ENCODE results near the gene UVRAG. TPM values are rescaled to one million over a fixed set of nuclear protein-coding genes. Genes with fewer than 3 reads are reported as not detected.
A peak's percentile ranks its signal among the peaks of the same experiment; 100 is the strongest.

UVRAG gene
- total RNA-seq, 2 experiments from 2014 or later, result 16.5 to 19.5 TPM

DNA sequence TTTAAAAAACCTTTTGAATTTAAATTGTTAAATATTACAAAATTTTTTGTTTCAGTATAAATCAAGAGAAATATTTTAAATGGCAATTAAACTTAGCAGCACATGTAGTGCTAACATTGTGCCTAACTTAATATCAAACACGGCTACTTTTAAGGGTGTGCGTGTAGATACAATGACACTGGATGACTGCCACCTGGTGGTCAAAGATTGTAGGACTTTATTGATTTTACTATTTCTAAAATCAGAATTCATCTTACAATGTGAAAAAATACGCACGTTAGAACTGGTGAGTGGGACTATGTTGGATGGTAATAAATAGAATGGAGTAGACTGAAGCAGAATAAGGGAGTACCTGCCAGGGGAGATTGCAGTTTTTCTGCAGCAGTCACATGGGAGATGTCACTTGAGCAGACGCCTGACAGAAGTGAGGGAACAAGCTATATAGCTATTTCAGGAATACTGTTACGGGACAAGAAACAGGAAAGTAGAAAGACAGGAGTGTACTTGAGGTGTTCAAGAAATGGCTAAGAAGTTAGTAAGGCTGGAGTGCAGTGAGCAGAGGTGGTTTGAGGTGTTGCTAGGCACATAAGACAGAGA lies 52.9 kb downstream of the UVRAG start:
- DNase-seq (peak in 11 of 14 experiments; percentile 1 to 80 (median 31)), ATAC-seq (ENCODE audit: poor library complexity) (peak; percentile 59)
- peaks cover 7% of the 10 kb centered on the region for H3K4me1 Mint-ChIP-seq (ENCODE audit: low read depth)
- H3K9me3 ChIP-seq (ENCODE audit: control insufficient read depth in 1 of 2, insufficient read depth in 1 of 2, low read length in 2 of 2), result no peaks in the 10 kb centered on the region
- no peak overlapping the region for H3K27ac Mint-ChIP-seq
- peaks cover 6% of the 10 kb centered on the region for H3K36me3 Mint-ChIP-seq (ENCODE audit: low read depth)
- H3K36me3 ChIP-seq (ENCODE audit: insufficient read depth, low read length), result no peaks in the 10 kb centered on the region
- H3K27ac ChIP-seq (ENCODE audit: low read depth in 1 of 2, low read length in 2 of 2), result no peak overlapping the region
- POLR2A ChIA-PET, result no interaction called here
- H3K4me3 Mint-ChIP-seq, result no peak overlapping the region
- TF ChIP-seq, protein P1, sequence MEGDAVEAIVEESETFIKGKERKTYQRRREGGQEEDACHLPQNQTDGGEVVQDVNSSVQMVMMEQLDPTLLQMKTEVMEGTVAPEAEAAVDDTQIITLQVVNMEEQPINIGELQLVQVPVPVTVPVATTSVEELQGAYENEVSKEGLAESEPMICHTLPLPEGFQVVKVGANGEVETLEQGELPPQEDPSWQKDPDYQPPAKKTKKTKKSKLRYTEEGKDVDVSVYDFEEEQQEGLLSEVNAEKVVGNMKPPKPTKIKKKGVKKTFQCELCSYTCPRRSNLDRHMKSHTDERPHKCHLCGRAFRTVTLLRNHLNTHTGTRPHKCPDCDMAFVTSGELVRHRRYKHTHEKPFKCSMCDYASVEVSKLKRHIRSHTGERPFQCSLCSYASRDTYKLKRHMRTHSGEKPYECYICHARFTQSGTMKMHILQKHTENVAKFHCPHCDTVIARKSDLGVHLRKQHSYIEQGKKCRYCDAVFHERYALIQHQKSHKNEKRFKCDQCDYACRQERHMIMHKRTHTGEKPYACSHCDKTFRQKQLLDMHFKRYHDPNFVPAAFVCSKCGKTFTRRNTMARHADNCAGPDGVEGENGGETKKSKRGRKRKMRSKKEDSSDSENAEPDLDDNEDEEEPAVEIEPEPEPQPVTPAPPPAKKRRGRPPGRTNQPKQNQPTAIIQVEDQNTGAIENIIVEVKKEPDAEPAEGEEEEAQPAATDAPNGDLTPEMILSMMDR (IDR thresholded peaks at IDR 0.05), result peak; percentile 89
- H3K4me3 ChIP-seq (ENCODE audit: low read length), result no peak overlapping the region
- intact Hi-C loops (cut with DNase I, micrococcal nuclease), result loop anchor here (1.0 to 10.0 kb wide), 6 partner anchors 65 to 481 kb away; no protein-coding TSS in a partner anchor
- CTCF ChIA-PET, result interaction anchor here (0.9 to 7.5 kb wide), 5 partner anchors 13 to 65 kb away, joined by 3 to 70 read pairs (median 4); no protein-coding TSS in a partner anchor
- no peaks in the 10 kb centered on the region for H3K9me3 Mint-ChIP-seq
- no peaks in the 10 kb centered on the region for H3K27me3 ChIP-seq (ENCODE audit: control insufficient read depth in 1 of 2, insufficient read depth in 2 of 2, low read length in 2 of 2)
- H3K27me3 Mint-ChIP-seq, result no peaks in the 10 kb centered on the region
- peaks cover 3% of the 10 kb centered on the region for H3K4me1 ChIP-seq (ENCODE audit: insufficient read depth, low read length)

DNA sequence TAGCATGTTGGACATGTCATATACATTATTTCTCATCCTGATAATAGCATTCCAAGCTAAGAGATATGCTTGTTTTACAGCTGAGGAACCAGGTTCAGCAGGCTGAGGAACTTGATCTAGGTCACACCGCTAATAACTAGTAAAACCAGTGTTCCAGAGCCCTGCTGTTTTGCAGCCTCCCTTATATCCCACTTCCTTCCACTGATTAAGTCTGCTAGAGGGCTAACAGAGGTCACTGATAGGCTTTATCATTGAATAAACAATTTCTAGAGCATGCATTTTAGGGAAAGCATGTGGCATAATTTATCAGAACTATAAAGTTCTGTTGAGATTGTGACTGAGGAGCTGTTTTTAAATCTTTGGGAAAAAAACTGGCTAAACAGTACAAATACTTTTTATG lies 54.0 kb downstream of the UVRAG start:
- peaks cover 16% of the 10 kb centered on the region for H3K4me1 Mint-ChIP-seq (ENCODE audit: low read depth)
- no peak overlapping the region for H3K4me3 Mint-ChIP-seq
- Histone ChIP-seq H3K4me3 (ENCODE audit: low read length) (no peak overlapping the region), H3K36me3 (ENCODE audit: insufficient read depth, low read length) (no peaks in the 10 kb centered on the region), H3K27ac (ENCODE audit: low read depth in 1 of 2, low read length in 2 of 2) (no peak overlapping the region), H3K9me3 (ENCODE audit: control insufficient read depth in 1 of 2, insufficient read depth in 1 of 2, low read length in 2 of 2) (no peaks in the 10 kb centered on the region), H3K27me3 (ENCODE audit: control insufficient read depth in 1 of 2, insufficient read depth in 2 of 2, low read length in 2 of 2) (no peaks in the 10 kb centered on the region), H3K4me1 (ENCODE audit: insufficient read depth, low read length) (peaks cover 3% of the 10 kb centered on the region)
- DNase-seq (no peak), ATAC-seq (ENCODE audit: poor library complexity) (no peak)
- intact Hi-C loops (cut with DNase I, micrococcal nuclease), result loop anchor here (5.0 to 10.0 kb wide), 3 partner anchors 144 to 482 kb away; no protein-coding TSS in a partner anchor
- CTCF ChIA-PET, result interaction anchor here (1.1 to 7.5 kb wide), 3 partner anchors 15 to 66 kb away, joined by 4 to 70 read pairs (median 4); no protein-coding TSS in a partner anchor
- TF ChIP-seq, protein P1 (IDR thresholded peaks at IDR 0.05), result no peak
- H3K9me3 Mint-ChIP-seq, result no peaks in the 10 kb centered on the region
- no peaks in the 10 kb centered on the region for H3K27me3 Mint-ChIP-seq
- H3K27ac Mint-ChIP-seq, result no peak overlapping the region
- POLR2A ChIA-PET, result no interaction called here
- no peaks in the 10 kb centered on the region for H3K36me3 Mint-ChIP-seq (ENCODE audit: low read depth)

DNA sequence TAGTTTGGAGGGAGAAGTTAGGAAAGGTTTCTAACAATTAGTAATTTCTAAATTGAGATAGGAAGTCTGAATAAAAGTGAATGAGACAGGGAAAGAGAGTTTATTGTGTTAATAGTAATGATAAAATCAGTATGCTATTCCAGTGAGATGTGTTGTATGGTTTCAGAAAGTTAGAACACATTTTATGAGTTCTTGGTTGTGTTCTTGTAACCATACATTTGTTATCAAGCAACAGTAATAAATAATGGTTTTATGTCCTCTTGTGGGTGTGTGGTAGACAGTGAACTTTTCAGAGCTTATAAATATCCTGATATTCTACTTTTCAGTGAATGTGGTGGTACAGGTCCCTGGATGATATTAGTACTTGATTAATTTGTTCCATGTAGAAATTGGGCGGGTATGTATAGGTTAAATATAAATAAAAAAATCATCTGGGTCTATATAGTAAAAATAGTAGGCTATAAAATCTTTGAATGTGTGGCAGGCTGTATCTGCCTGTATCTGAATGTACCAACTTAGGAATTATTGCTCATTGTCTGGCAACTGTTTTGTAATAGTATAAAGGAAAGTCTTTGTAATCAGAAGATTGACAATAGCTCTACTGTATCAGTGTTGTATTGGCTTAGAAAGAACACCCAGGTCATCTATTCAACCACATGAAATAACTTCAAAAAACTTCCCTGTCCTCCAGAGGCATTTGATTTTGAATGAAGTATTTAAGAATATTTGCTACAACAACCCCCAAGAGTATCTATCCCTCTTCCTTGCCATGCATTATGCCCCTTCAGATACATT lies 54.8 kb downstream of the UVRAG start:
- POLR2A ChIA-PET, result no interaction called here
- Mint-ChIP-seq H3K27me3 (no peaks in the 10 kb centered on the region), H3K9me3 (no peaks in the 10 kb centered on the region), H3K4me1 (ENCODE audit: low read depth) (peaks cover 18% of the 10 kb centered on the region), H3K4me3 (no peak overlapping the region), H3K36me3 (ENCODE audit: low read depth) (no peaks in the 10 kb centered on the region), H3K27ac (no peak overlapping the region)
- CTCF ChIA-PET, result interaction anchor here (0.7 to 7.5 kb wide), 2 partner anchors 67 to 949 kb away, joined by 3 to 70 read pairs; no protein-coding TSS in a partner anchor
- no peaks in the 10 kb centered on the region for H3K9me3 ChIP-seq (ENCODE audit: control insufficient read depth in 1 of 2, insufficient read depth in 1 of 2, low read length in 2 of 2)
- H3K4me1 ChIP-seq (ENCODE audit: insufficient read depth, low read length), result peaks cover 3% of the 10 kb centered on the region
- no peak overlapping the region for H3K4me3 ChIP-seq (ENCODE audit: low read length)
- ATAC-seq (ENCODE audit: poor library complexity) (no peak), DNase-seq (no peak)
- intact Hi-C loops (cut with DNase I, micrococcal nuclease), result loop anchor here (5.0 to 10.0 kb wide), 3 partner anchors 145 to 483 kb away; no protein-coding TSS in a partner anchor
- no peaks in the 10 kb centered on the region for H3K27me3 ChIP-seq (ENCODE audit: control insufficient read depth in 1 of 2, insufficient read depth in 2 of 2, low read length in 2 of 2)
- H3K36me3 ChIP-seq (ENCODE audit: insufficient read depth, low read length), result no peaks in the 10 kb centered on the region
- TF ChIP-seq, protein P1 (IDR thresholded peaks at IDR 0.05), result no peak
- H3K27ac ChIP-seq (ENCODE audit: low read depth in 1 of 2, low read length in 2 of 2), result no peak overlapping the region

Measured in CD4-positive, alpha-beta T cell (primary cell).